IPS-20b (cell line): ENCODE data around the gene MIB2.
"Not testable (repeated sequence)": the region's sequence is repeated elsewhere in the genome, so short reads cannot be mapped to it uniquely, and the experiment has no call there.

Experiments
- H3K27ac ChIP-seq: one replicate; pipeline ENCODE4 v1.5.1; 2013; ENCODE audit warnings: low read length
- H3K27me3 ChIP-seq: 2 replicates; pipeline ENCODE4 v1.6.1; 2013; ENCODE audit warnings: mild to moderate bottlenecking, low read length, inconsistent platforms; ENCODE audit not compliant: insufficient read depth
- H3K36me3 ChIP-seq: 2 replicates; pipeline ENCODE4 v1.6.1; 2013; ENCODE audit warnings: low read depth, mild to moderate bottlenecking, inconsistent platforms, low read length, moderate library complexity; ENCODE audit not compliant: insufficient read depth
- H3K4me1 ChIP-seq: 2 replicates; pipeline ENCODE4 v1.6.1; 2013; ENCODE audit warnings: mild to moderate bottlenecking, control low read depth, inconsistent platforms, low read length, moderate library complexity; ENCODE audit not compliant: insufficient read depth
- H3K4me3 ChIP-seq: 2 replicates; pipeline ENCODE4 v1.5.1; 2013; ENCODE audit warnings: mild to moderate bottlenecking, low read length, inconsistent platforms
- H3K9ac ChIP-seq: 2 replicates; pipeline ENCODE4 v1.6.1; 2013; ENCODE audit warnings: low read depth, mild to moderate bottlenecking, inconsistent platforms, low read length, moderate library complexity
- H3K9me3 ChIP-seq: 2 replicates; pipeline ENCODE4 v1.6.1; 2013; ENCODE audit warnings: mild to moderate bottlenecking, low read depth, low read length, inconsistent platforms; ENCODE audit not compliant: insufficient read depth

Gene MIB2

DNA sequence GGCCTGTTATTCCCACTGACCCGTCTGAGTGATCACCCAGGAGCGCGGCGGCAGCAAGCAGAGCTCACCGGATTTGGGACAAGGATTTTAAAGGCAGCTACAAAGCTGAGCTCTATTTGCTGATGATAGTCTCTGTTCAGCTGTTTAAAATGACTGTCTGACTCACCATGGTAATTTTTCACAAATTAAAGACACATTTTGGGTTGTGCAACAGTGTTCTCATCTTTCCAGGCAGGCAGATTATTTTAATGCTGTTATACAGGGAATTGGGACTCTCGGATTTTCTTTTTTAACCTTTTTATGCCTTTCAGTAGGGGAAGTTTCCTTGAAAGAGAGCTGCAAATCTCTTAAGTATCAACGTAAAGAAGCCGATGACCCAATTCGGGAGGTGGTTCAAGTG, 47.1 kb downstream of the MIB2 start:
- H3K4me3 ChIP-seq, H3K4me1 ChIP-seq, H3K9ac ChIP-seq, H3K27ac ChIP-seq, H3K9me3 ChIP-seq, H3K27me3 ChIP-seq: not testable (repeated sequence)
- H3K36me3 ChIP-seq: peaks cover 18% of the 10 kb centered on the region

GRCh38 chr1:1662830-1663560, 47.7 kb downstream of the MIB2 start:
- not testable (repeated sequence) for H3K9me3 ChIP-seq, H3K27me3 ChIP-seq, H3K4me1 ChIP-seq, H3K9ac ChIP-seq, H3K27ac ChIP-seq, H3K4me3 ChIP-seq
- peaks cover 22% of the 10 kb centered on the region for H3K36me3 ChIP-seq

GRCh38 chr1:1664318-1664717, 49.0 kb downstream of the MIB2 start:
- not testable (repeated sequence) for H3K9ac ChIP-seq, H3K27ac ChIP-seq, H3K4me3 ChIP-seq, H3K9me3 ChIP-seq, H3K27me3 ChIP-seq, H3K4me1 ChIP-seq
- H3K36me3 ChIP-seq: peaks cover 28% of the 10 kb centered on the region

DNA sequence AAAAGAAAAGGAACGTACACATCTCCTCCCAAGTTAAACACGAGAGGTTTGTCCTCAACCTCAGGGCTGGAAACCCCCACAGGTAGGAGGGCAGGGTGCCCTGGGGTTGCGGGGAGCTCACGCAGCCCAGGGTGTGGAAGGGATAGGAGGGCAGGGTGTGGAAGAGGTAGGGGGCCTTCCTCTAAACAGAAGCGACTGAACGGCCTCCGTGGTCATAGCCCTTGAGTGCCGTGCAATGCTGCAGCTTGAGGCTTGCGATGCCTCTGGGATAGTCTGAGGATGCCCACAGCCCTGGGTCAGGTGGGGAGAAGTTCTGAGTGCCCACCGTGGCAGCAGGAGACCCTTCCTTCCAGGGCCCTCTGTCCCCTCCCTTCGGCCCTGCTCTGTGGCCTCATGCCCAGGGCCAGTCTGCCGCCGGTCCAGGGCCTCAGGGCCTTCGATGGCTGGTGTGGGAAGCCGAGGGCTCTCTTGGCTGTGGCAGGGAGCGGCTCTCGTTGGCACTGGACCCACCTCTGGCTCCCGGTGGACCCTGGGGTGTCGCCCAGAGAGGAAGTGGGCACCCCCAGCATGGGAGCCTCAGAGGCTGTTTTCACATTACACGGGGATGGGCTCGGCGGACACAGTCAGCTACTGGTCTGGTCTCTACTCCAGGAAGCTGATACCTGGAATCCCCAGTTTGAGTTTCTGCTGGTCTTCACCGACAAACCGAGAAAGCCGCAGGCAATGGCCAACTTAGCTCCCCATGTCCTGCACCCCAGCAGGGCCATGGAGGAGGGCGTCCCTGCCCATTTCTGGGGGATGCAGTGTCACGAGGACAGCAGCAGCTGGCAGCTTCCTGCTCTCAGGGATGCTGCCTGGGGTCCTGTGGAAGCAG, 49.9 kb downstream of the MIB2 start:
- Histone ChIP-seq H3K9me3 (no peaks in the 10 kb centered on the region), H3K9ac (no peak overlapping the region), H3K4me3 (no peak overlapping the region), H3K27me3 (no peaks in the 10 kb centered on the region), H3K27ac (no peak overlapping the region), H3K36me3 (peaks cover 37% of the 10 kb centered on the region), H3K4me1 (no peaks in the 10 kb centered on the region)

DNA sequence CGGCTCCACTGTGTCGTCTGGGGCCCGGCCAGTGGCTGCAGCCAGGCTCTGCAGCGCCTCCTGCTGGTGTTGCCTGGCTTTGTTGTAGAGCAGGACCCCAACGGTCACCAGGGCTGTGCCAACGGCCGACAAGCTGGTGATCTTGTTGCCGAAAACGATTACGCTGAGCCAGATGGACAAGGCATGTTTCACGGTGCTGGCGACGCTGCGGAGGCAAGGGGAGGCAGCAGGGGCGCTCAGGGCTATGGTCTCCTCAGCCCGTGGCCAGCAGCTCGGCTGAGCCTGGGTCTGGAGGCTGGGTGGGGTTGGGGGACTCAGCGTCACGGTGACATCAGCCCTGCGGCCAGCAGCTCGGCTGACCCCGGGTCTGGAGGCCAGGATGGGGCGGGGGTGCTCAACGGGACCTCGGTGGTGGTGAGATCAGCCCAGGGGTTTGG, 50.5 kb downstream of the MIB2 start:
- H3K9ac ChIP-seq: no peak overlapping the region

GRCh38 chr1:1666526-1666925, 51.2 kb downstream of the MIB2 start:
- no peaks in the 10 kb centered on the region for H3K4me1 ChIP-seq
- H3K27me3 ChIP-seq: no peaks in the 10 kb centered on the region
- peaks cover 48% of the 10 kb centered on the region for H3K36me3 ChIP-seq
- no peak overlapping the region for H3K9ac ChIP-seq
- no peak overlapping the region for H3K27ac ChIP-seq
- H3K9me3 ChIP-seq: no peaks in the 10 kb centered on the region
- no peak overlapping the region for H3K4me3 ChIP-seq

More for the DNA sequence above, 50.5 kb downstream of the MIB2 start:
- Histone ChIP-seq H3K4me1 (no peaks in the 10 kb centered on the region), H3K36me3 (peaks cover 41% of the 10 kb centered on the region), H3K27me3 (no peaks in the 10 kb centered on the region), H3K27ac (no peak overlapping the region), H3K9me3 (no peaks in the 10 kb centered on the region), H3K4me3 (no peak overlapping the region)

GRCh38 chr1:1669468-1670440, 54.5 kb downstream of the MIB2 start:
- no peaks in the 10 kb centered on the region for H3K27me3 ChIP-seq
- no peak overlapping the region for H3K9ac ChIP-seq
- no peaks in the 10 kb centered on the region for H3K9me3 ChIP-seq
- no peak overlapping the region for H3K27ac ChIP-seq
- H3K36me3 ChIP-seq: peaks cover 60% of the 10 kb centered on the region
- H3K4me3 ChIP-seq: no peak overlapping the region
- H3K4me1 ChIP-seq: no peaks in the 10 kb centered on the region

DNA sequence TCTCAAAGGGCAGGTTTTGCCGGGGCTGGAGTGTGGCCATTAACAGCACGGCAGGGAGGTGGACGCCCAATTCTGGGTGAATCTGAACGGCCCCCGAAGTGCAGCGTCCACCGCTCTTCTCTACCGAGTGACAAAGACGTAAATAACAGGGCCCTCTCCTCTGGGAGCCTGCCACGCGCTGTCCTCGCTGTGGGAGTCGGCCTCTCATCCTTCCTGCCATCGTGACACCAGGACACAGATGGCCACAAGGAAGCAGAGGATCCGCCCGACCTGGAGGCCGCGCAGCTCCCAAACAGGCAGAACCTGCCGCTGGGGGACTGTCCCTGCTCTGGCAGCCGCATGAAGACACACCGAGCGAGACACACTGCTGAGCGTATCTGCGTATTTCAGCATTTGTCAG, 55.6 kb downstream of the MIB2 start:
- Histone ChIP-seq H3K9me3 (no peaks in the 10 kb centered on the region), H3K27me3 (no peaks in the 10 kb centered on the region), H3K36me3 (peaks cover 49% of the 10 kb centered on the region), H3K9ac (no peak overlapping the region), H3K4me1 (no peaks in the 10 kb centered on the region), H3K27ac (no peak overlapping the region), H3K4me3 (no peak overlapping the region)

- no peaks in the 10 kb centered on the region for H3K27me3 ChIP-seq
- H3K9ac ChIP-seq: no peak overlapping the region
- H3K4me1 ChIP-seq: no peaks in the 10 kb centered on the region
- H3K4me3 ChIP-seq: no peak overlapping the region
- peaks cover 43% of the 10 kb centered on the region for H3K36me3 ChIP-seq
- no peaks in the 10 kb centered on the region for H3K9me3 ChIP-seq
- H3K27ac ChIP-seq: no peak overlapping the region
Measured at GRCh38 chr1:1671365-1672119, 56.2 kb downstream of the MIB2 start.

GRCh38 chr1:1672181-1672965, 57.1 kb downstream of the MIB2 start:
- no peak overlapping the region for H3K4me3 ChIP-seq
- no peaks in the 10 kb centered on the region for H3K4me1 ChIP-seq
- no peak overlapping the region for H3K27ac ChIP-seq
- no peaks in the 10 kb centered on the region for H3K27me3 ChIP-seq
- peaks cover 42% of the 10 kb centered on the region for H3K36me3 ChIP-seq
- no peaks in the 10 kb centered on the region for H3K9me3 ChIP-seq
- H3K9ac ChIP-seq: no peak overlapping the region
